Measurements from ENCODE around the gene TECTB.

The TECTB gene

DNA sequence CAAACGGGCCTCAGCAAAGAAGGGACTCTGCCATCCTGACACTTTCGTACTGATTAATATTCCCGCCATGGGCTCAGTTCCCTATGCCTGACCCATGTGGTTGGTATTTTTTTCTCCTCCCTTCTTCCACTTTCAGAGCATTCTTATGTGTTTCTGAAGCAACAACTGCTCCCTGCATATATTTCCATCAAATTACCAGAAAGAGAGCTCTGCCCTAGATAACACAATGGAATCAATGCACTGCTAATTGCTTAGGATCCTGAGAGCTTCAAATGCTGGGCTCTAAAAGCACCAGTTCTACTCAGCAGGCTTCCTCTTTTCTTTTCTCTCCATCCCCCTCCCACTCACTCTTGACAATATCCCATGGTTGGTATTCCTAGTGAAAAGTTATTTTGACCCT lies 5.3 kb downstream of the TECTB start:
- TF ChIP-seq, protein P1, sequence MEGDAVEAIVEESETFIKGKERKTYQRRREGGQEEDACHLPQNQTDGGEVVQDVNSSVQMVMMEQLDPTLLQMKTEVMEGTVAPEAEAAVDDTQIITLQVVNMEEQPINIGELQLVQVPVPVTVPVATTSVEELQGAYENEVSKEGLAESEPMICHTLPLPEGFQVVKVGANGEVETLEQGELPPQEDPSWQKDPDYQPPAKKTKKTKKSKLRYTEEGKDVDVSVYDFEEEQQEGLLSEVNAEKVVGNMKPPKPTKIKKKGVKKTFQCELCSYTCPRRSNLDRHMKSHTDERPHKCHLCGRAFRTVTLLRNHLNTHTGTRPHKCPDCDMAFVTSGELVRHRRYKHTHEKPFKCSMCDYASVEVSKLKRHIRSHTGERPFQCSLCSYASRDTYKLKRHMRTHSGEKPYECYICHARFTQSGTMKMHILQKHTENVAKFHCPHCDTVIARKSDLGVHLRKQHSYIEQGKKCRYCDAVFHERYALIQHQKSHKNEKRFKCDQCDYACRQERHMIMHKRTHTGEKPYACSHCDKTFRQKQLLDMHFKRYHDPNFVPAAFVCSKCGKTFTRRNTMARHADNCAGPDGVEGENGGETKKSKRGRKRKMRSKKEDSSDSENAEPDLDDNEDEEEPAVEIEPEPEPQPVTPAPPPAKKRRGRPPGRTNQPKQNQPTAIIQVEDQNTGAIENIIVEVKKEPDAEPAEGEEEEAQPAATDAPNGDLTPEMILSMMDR (IDR thresholded peaks at IDR 0.05; ENCODE audit: insufficient read depth, low read length, poor library complexity, severe bottlenecking): no peak
- TF ChIP-seq EZH2phosphoT487 (conservative IDR thresholded peaks at IDR 0.05; ENCODE audit: low read length): no peak
- H3K27me3 ChIP-seq (ENCODE audit: low read length): no peaks in the 10 kb centered on the region
- no peaks in the 10 kb centered on the region for H3F3A ChIP-seq (ENCODE audit: insufficient read depth)
- H3K9me3 ChIP-seq (ENCODE audit: insufficient read depth, low read length): no peaks in the 10 kb centered on the region
- H3K27ac ChIP-seq (ENCODE audit: low read depth, low read length): no peak overlapping the region
- no peaks in the 10 kb centered on the region for H3K36me3 ChIP-seq (ENCODE audit: low read length)
- no peak overlapping the region for H2AFZ ChIP-seq (ENCODE audit: low read depth, low read length, severe bottlenecking)
- H3K4me3 ChIP-seq (ENCODE audit: insufficient read depth, low read length, poor library complexity, severe bottlenecking): no peak overlapping the region
- no peak overlapping the region for H3K9ac ChIP-seq (ENCODE audit: low read length)
- no peaks in the 10 kb centered on the region for H3K9me2 ChIP-seq (replicated peaks; ENCODE audit: insufficient read depth, low read length)
- no peak overlapping the region for H3K4me2 ChIP-seq (ENCODE audit: low read depth, low read length, poor library complexity, severe bottlenecking)
- H3K79me2 ChIP-seq (ENCODE audit: insufficient read depth, low read length): no peaks in the 10 kb centered on the region
- no peaks in the 10 kb centered on the region for H4K20me1 ChIP-seq (ENCODE audit: low read depth, low read length)

DNA sequence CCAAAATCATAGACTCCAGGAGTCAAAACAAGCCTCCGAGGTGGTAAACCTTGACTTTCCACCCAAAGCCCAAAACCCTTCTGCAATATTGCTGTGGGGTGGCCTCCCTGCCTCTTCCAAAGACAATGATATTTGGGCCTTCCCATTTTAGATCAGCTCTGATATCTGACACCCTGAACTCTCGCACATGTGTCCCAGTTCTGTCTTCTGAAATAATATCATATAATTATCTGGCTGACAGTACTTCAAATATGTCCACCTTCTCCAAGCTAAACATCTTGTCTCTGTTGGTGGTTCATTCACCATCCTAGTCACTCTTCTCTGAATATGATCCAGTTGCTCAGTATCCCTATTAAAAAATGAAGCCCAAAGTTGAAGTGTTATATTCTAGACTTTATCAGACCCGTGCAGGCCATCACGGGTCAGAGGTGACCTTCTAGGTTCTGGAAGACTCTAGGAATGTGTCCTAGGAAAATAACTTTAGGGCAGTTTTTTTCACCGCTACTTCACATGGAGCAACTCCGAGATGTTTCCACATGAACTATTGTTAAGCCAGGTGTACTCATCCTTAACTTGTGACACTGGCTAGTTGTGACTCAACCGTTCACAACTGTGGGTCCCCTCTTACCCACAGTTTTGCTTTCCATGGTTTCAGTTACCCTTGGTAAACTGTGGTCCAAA lies 6.3 kb downstream of the TECTB start:
- Histone ChIP-seq H3K9ac (ENCODE audit: low read length) (no peak overlapping the region), H3K4me3 (ENCODE audit: insufficient read depth, low read length, poor library complexity, severe bottlenecking) (no peak overlapping the region), H3F3A (ENCODE audit: insufficient read depth) (no peaks in the 10 kb centered on the region), H2AFZ (ENCODE audit: low read depth, low read length, severe bottlenecking) (no peak overlapping the region), H3K9me2 (replicated peaks; ENCODE audit: insufficient read depth, low read length) (no peaks in the 10 kb centered on the region), H3K27me3 (ENCODE audit: low read length) (no peaks in the 10 kb centered on the region), H3K9me3 (ENCODE audit: insufficient read depth, low read length) (no peaks in the 10 kb centered on the region), H3K4me2 (ENCODE audit: low read depth, low read length, poor library complexity, severe bottlenecking) (no peak overlapping the region), H4K20me1 (ENCODE audit: low read depth, low read length) (no peaks in the 10 kb centered on the region), H3K36me3 (ENCODE audit: low read length) (no peaks in the 10 kb centered on the region), H3K27ac (ENCODE audit: low read depth, low read length) (no peak overlapping the region), H3K79me2 (ENCODE audit: insufficient read depth, low read length) (no peaks in the 10 kb centered on the region)
- TF ChIP-seq EZH2phosphoT487 (conservative IDR thresholded peaks at IDR 0.05; ENCODE audit: low read length): no peak
- TF ChIP-seq, protein P1 (IDR thresholded peaks at IDR 0.05; ENCODE audit: insufficient read depth, low read length, poor library complexity, severe bottlenecking): no peak

DNA sequence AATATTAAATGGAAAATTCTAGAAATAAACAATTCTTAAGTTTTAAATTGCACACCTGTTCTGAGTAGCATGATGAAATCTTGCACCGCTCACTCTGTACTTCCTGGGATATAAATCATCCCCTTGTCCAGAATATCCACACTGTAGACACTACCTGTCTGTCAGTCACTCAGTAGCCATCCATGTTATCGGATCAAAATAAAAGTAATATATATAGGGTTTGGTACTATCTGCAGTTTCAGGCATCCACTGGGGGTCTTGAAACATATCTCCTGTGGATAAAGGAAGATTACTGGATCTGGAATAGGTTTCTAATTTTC lies 6.8 kb downstream of the TECTB start:
- Histone ChIP-seq H3K9me2 (replicated peaks; ENCODE audit: insufficient read depth, low read length) (no peaks in the 10 kb centered on the region), H3K9ac (ENCODE audit: low read length) (no peak overlapping the region), H3K9me3 (ENCODE audit: insufficient read depth, low read length) (no peaks in the 10 kb centered on the region), H3K27ac (ENCODE audit: low read depth, low read length) (no peak overlapping the region), H3F3A (ENCODE audit: insufficient read depth) (no peaks in the 10 kb centered on the region), H2AFZ (ENCODE audit: low read depth, low read length, severe bottlenecking) (no peak overlapping the region), H4K20me1 (ENCODE audit: low read depth, low read length) (no peaks in the 10 kb centered on the region), H3K4me2 (ENCODE audit: low read depth, low read length, poor library complexity, severe bottlenecking) (no peak overlapping the region), H3K27me3 (ENCODE audit: low read length) (no peaks in the 10 kb centered on the region), H3K36me3 (ENCODE audit: low read length) (no peaks in the 10 kb centered on the region), H3K79me2 (ENCODE audit: insufficient read depth, low read length) (no peaks in the 10 kb centered on the region), H3K4me3 (ENCODE audit: insufficient read depth, low read length, poor library complexity, severe bottlenecking) (no peak overlapping the region)
- TF ChIP-seq, protein P1 (IDR thresholded peaks at IDR 0.05; ENCODE audit: insufficient read depth, low read length, poor library complexity, severe bottlenecking): no peak
- no peak for TF ChIP-seq EZH2phosphoT487 (conservative IDR thresholded peaks at IDR 0.05; ENCODE audit: low read length)

Measured in SU-DHL-6 (cell line).